ENCODE measurements around the gene NEK11. TPM values are rescaled to one million over a fixed set of nuclear protein-coding genes. Genes with fewer than 3 reads are reported as not detected.
"Not testable (repeated sequence)": the region's sequence is repeated elsewhere in the genome, so short reads cannot be mapped to it uniquely, and the experiment has no call there.

The NEK11 gene
- total RNA-seq, 2 donors from 2014 or later: 1.8 to 10.3 TPM

DNA sequence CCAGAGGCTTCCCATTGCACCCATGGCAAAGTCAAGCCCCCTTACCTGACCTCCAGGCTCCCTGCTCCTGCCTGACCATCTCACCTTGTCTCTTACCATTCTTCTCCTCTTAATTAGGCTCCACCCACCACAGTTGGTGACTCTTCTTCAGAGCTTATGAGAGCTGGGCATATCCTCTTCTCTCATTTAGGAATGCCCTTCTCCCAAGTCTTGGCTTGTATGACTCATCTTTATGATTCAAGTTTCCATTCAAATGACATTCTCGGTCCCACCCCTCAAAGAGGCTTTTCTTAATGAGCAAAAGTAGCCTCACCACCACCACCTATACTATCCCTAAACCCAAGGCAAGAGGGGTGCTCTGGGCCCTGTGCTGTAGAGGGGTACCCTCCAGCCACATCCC lies 299.6 kb downstream of the NEK11 start:
- no peak overlapping the region for H3K4me3 ChIP-seq
- ATAC-seq (ENCODE audit: insufficient number of reproducible peaks, low FRiP score, low read depth): no peak
- H3K4me1 ChIP-seq (ENCODE audit: control insufficient read depth in 1 of 2, low read depth in 2 of 2): no peaks in the 10 kb centered on the region
- no peak for TF ChIP-seq CTCF (IDR thresholded peaks at IDR 0.05)
- DNase-seq (ENCODE audit: low spot score): no peak
- H3K36me3 ChIP-seq: no peaks in the 10 kb centered on the region
- H3K9me3 ChIP-seq: no peaks in the 10 kb centered on the region
- no peaks in the 10 kb centered on the region for H3K27me3 ChIP-seq (replicated peaks; ENCODE audit: insufficient read depth)
- no peak overlapping the region for H3K27ac ChIP-seq

DNA sequence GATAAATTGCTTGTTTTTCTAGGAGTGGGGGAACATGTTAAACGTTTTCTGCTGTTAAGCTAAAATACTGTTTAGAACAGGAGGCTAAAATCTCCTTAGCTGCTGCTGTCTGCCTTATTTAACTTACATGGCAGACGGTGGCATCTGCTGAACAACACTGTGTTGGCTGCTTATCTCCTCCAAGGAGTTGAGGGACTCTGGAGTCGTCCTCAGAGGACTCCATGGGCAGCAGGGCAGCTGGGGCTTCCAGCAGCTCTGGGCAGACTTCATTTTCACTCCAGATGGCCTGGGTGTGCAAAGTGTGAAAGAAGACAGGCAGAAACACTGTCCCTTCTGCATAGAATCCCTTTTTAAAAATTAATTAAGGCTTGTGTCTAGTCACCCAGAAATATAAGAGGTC lies 302.0 kb downstream of the NEK11 start:
- no peaks in the 10 kb centered on the region for H3K9me3 ChIP-seq
- H3K36me3 ChIP-seq: no peaks in the 10 kb centered on the region
- no peak overlapping the region for H3K4me3 ChIP-seq
- ATAC-seq (ENCODE audit: insufficient number of reproducible peaks, low FRiP score, low read depth) (no peak), DNase-seq (ENCODE audit: low spot score) (no peak)
- H3K27ac ChIP-seq: no peak overlapping the region
- TF ChIP-seq CTCF (IDR thresholded peaks at IDR 0.05): no peak
- no peaks in the 10 kb centered on the region for H3K27me3 ChIP-seq (replicated peaks; ENCODE audit: insufficient read depth)
- H3K4me1 ChIP-seq (ENCODE audit: control insufficient read depth in 1 of 2, low read depth in 2 of 2): no peaks in the 10 kb centered on the region

- ATAC-seq (ENCODE audit: insufficient number of reproducible peaks, low FRiP score, low read depth): no peak
- TF ChIP-seq CTCF (IDR thresholded peaks at IDR 0.05): no peak
- no peaks in the 10 kb centered on the region for H3K9me3 ChIP-seq
Observed at GRCh38 chr3:131329774-131330173, 303.1 kb downstream of the NEK11 start.

DNA sequence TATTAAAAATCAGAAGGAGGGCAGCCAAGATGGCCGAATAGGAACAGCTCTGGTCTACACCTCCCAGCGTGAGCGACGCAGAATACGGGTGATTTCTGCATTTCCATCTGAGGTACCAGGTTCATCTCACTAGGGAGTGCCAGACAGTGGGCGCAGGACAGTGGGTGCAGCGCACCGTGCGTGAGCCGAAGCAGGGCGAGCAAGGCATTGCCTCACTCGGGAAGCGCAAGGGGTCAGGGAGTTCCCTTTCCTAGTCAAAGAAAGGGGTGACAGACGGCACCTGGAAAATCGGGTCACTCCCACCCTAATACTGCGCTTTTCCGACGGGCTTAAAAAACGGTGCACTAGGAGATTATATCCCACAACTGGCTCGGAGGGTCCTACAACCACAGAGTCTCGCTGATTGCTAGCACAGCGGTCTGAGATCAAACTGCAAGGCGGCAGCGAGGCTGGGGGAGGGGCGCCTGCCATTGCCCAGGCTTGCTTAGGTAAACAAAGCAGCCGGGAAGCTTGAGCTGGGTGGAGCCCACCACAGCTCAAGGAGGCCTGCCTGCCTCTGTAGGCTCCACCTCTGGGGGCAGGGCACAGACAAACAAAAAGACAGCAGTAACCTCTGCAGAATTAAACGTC lies 304.9 kb downstream of the NEK11 start:
- H3K27ac ChIP-seq; H3K36me3 ChIP-seq; H3K4me3 ChIP-seq; ATAC-seq (ENCODE audit: insufficient number of reproducible peaks, low FRiP score, low read depth); H3K9me3 ChIP-seq; DNase-seq (ENCODE audit: low spot score); H3K27me3 ChIP-seq (replicated peaks; ENCODE audit: insufficient read depth); H3K4me1 ChIP-seq (ENCODE audit: control insufficient read depth in 1 of 2, low read depth in 2 of 2): not testable (repeated sequence)

More at GRCh38 chr3:131329774-131330173, 303.1 kb downstream of the NEK11 start:
- Histone ChIP-seq H3K4me3 (no peak overlapping the region), H3K27ac (no peak overlapping the region), H3K36me3 (no peaks in the 10 kb centered on the region), H3K27me3 (replicated peaks; ENCODE audit: insufficient read depth) (no peaks in the 10 kb centered on the region), H3K4me1 (ENCODE audit: control insufficient read depth in 1 of 2, low read depth in 2 of 2) (no peaks in the 10 kb centered on the region)
- DNase-seq (ENCODE audit: low spot score): no peak

GRCh38 chr3:131338948-131339640 lies 312.4 kb downstream of the NEK11 start:
- Histone ChIP-seq H3K4me3 (peak overlapping the region; percentile 48), H3K9me3 (no peaks in the 10 kb centered on the region), H3K4me1 (ENCODE audit: control insufficient read depth in 1 of 2, low read depth in 2 of 2) (peaks cover 5 to 9% of the 10 kb centered on the region in 2 donors), H3K36me3 (no peaks in the 10 kb centered on the region), H3K27ac (peak overlapping the region in 1 of 2 donors; percentile 30), H3K27me3 (replicated peaks; ENCODE audit: insufficient read depth) (no peaks in the 10 kb centered on the region)
- DNase-seq (ENCODE audit: low spot score): no peak
- no peak for ATAC-seq (ENCODE audit: insufficient number of reproducible peaks, low FRiP score, low read depth)
- no peak for TF ChIP-seq CTCF (IDR thresholded peaks at IDR 0.05)

Data from thoracic aorta (tissue), 2 donors.